Fibroblast of lung (primary cell): ENCODE data around the gene TRIM72.

Source experiments
- EZH2 ChIP-seq: IDR thresholded peaks from 2 replicates; pipeline ENCODE4 v1.5.1; 2012; ENCODE audit warnings: low read length, control low read depth, mild to moderate bottlenecking; ENCODE audit errors: missing control alignments
- TF ChIP-seq, protein P1 (sequence below), 2 donors: IDR thresholded peaks in 1 of 2; conservative IDR thresholded peaks in 1 of 2; 1 replicate in 1 of 2; 2 replicates in 1 of 2; pipeline ENCODE4 v1.5.1; 2011 to 2012; ENCODE audit warnings: low read length in 2 of 2, control low read depth in 1 of 2, inconsistent platforms in 1 of 2, low read depth in 1 of 2, mild to moderate bottlenecking in 1 of 2

DNA sequence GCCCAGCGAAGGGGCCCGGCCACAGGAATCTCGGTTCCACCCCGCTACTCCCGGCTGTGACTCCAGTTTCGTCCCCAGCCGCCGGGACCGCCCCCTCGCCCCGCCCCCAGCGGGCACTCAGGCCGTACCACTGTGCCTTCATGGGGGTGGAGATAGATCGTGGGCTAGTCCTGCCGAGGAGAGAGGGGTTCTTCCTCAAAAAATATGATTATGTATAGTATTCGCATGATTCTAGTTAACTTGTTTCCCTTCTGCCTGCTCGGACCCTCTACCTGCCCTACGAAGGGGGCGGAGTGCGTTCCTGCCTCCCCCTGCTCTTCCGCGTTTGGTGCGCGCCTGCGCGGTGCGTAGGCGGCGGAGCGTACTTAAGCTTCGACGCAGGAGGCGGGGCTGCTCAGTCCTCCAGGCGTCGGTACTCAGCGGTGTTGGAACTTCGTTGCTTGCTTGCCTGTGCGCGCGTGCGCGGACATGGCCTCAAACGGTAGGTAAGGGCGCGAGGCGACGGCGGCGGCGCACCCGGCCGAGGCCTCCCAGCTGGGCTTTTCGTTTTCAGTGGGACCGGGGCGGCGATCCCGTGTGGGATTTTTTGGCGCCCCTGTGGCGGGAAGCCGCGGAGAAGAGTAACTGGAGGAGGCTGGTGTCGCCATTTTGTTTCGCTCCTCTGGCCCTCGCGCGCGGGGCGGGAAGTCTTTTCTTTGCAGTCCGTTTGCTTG, 34.0 kb upstream of the TRIM72 start, which contains the start of gene FUS:
- TF ChIP-seq, protein P1, sequence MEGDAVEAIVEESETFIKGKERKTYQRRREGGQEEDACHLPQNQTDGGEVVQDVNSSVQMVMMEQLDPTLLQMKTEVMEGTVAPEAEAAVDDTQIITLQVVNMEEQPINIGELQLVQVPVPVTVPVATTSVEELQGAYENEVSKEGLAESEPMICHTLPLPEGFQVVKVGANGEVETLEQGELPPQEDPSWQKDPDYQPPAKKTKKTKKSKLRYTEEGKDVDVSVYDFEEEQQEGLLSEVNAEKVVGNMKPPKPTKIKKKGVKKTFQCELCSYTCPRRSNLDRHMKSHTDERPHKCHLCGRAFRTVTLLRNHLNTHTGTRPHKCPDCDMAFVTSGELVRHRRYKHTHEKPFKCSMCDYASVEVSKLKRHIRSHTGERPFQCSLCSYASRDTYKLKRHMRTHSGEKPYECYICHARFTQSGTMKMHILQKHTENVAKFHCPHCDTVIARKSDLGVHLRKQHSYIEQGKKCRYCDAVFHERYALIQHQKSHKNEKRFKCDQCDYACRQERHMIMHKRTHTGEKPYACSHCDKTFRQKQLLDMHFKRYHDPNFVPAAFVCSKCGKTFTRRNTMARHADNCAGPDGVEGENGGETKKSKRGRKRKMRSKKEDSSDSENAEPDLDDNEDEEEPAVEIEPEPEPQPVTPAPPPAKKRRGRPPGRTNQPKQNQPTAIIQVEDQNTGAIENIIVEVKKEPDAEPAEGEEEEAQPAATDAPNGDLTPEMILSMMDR (conservative IDR thresholded peaks at IDR 0.05 in 1 of 2, IDR thresholded peaks at IDR 0.05 in 1 of 2; ENCODE audit: low read depth in 1 of 2, low read length in 2 of 2): no peak
- TF ChIP-seq EZH2: no peak
